K562 (cell line): Measurements from ENCODE around the gene CD34. TPM values are rescaled to one million over a fixed set of nuclear protein-coding genes. Genes with fewer than 3 reads are reported as not detected.
A peak's percentile ranks its signal among the peaks of the same experiment; 100 is the strongest.

Experiments used
- C11orf30 ChIP-seq: fragments of 450-650 bp; IDR thresholded peaks from 2 replicates; pipeline ENCODE4 v1.6.1; 2016; ENCODE audit warnings: low read depth, mild to moderate bottlenecking
- DPF2 ChIP-seq: fragments of 450-650 bp; IDR thresholded peaks from 2 replicates; pipeline ENCODE4 v1.6.1; 2016
- GABPB2 ChIP-seq: fragments of 250-450 bp; sonication (Bioruptor Pico); conservative IDR thresholded peaks from 2 replicates; pipeline ENCODE4 v1.5.1; 2021; ENCODE audit warnings: mild to moderate bottlenecking
- HDAC2 ChIP-seq: fragments of 450-650 bp; IDR thresholded peaks from 2 replicates; pipeline ENCODE4 v1.6.1; 2016; ENCODE audit warnings: mild to moderate bottlenecking
- SMARCA4 ChIP-seq: fragments of 450-650 bp; IDR thresholded peaks from 2 replicates; pipeline ENCODE4 v1.6.1; 2016
- SRSF1 ChIP-seq: fragments of 200-400 bp; formaldehyde crosslinking; IDR thresholded peaks from 2 replicates; pipeline ENCODE4 v1.6.1; 2017; ENCODE audit warnings: mild to moderate bottlenecking, low read depth, low read length, moderate library complexity
- STAG1 ChIP-seq: sonication (generic); formaldehyde crosslinking; IDR thresholded peaks from 2 replicates; pipeline ENCODE4 v1.5.0; 2020; ENCODE audit warnings: missing genetic modification reagents, borderline replicate concordance
- TEAD2 ChIP-seq: fragments of 450-650 bp; IDR thresholded peaks from 2 replicates; pipeline ENCODE4 v1.6.1; 2016; ENCODE audit warnings: missing genetic modification characterization, control low read depth, missing compliant biosample characterization
- ZNF184 ChIP-seq: sonication (generic); formaldehyde crosslinking; IDR thresholded peaks from 2 replicates; pipeline ENCODE4 v1.5.0; 2020; ENCODE audit warnings: missing genetic modification reagents
- polyA plus RNA-seq, 8 experiments: library from polyadenylated mRNA; depleted of rRNA in 4 of 8; stranded (reverse) in 5 of 8; unstranded in 3 of 8; fragments of >200 nt; fragmentation: Nextera tagmentation in 2 of 8; fragmentation: Illumina TruSeq in 1 of 8; extraction: Ambion mirVana in 2 of 8; extraction: Trizol in 1 of 8; gene quantifications; 2 replicates each; pipeline versions ENCODE4 v1.2.1 to v1.2.3, GENCODE V29; 2011 to 2014; ENCODE audit warnings: inconsistent platforms in 1 of 8, missing spikeins in 1 of 8
- total RNA-seq, 7 experiments: library from RNA; depleted of rRNA in 6 of 7; stranded (reverse); fragments of >200 nt in 6 of 7; fragmentation: Illumina TruSeq in 2 of 7; extraction: Trizol in 2 of 7; gene quantifications; 2 replicates each; pipeline versions ENCODE4 v1.2.1 to v1.2.3, GENCODE V29; 2011 to 2021; ENCODE audit warnings: low replicate concordance in 1 of 7
- TF ChIP-seq, protein P1 (sequence below): sonication (generic); formaldehyde crosslinking; IDR thresholded peaks from 2 replicates; pipeline ENCODE4 v1.8.1; 2023; ENCODE audit warnings: mild to moderate bottlenecking, missing genetic modification reagents
- TF ChIP-seq, protein P2 (sequence below): fragments of 450-650 bp; formaldehyde crosslinking; IDR thresholded peaks from 2 replicates; pipeline ENCODE4 v1.4.0; 2022; ENCODE audit warnings: missing genetic modification characterization
- TF ChIP-seq, protein P3 (sequence below): sonication (generic); formaldehyde crosslinking; IDR thresholded peaks from 2 replicates; pipeline ENCODE4 v1.8.0; 2022; ENCODE audit warnings: mild to moderate bottlenecking, missing genetic modification reagents
- TF ChIP-seq, protein P4 (sequence below), 2 experiments: fragments of 450-650 bp; formaldehyde crosslinking in 1 of 2; IDR thresholded peaks; 2 replicates each; pipeline versions ENCODE4 v1.4.0 to v1.6.1; 2014 to 2020; ENCODE audit warnings: mild to moderate bottlenecking in 2 of 2, borderline replicate concordance in 1 of 2, low read depth in 1 of 2
- TF ChIP-seq, protein P5 (sequence below), 3 experiments: fragments of 200-800 bp in 1 of 3; sonication (Bioruptor generic) in 1 of 3; sonication (generic) in 1 of 3; formaldehyde crosslinking in 1 of 3; IDR thresholded peaks; 2 replicates each; pipeline versions ENCODE4 v1.6.1 to v1.8.0; 2016 to 2022; ENCODE audit warnings: mild to moderate bottlenecking in 2 of 3, missing compliant biosample characterization in 2 of 3, missing genetic modification characterization in 2 of 3, missing genetic modification reagents in 1 of 3

CD34 gene
- total and polyA plus RNA-seq, 9 of the 15 experiments (the other 6 are each of a cell fraction or from before 2014, with no cell fraction given): not detected

DNA sequence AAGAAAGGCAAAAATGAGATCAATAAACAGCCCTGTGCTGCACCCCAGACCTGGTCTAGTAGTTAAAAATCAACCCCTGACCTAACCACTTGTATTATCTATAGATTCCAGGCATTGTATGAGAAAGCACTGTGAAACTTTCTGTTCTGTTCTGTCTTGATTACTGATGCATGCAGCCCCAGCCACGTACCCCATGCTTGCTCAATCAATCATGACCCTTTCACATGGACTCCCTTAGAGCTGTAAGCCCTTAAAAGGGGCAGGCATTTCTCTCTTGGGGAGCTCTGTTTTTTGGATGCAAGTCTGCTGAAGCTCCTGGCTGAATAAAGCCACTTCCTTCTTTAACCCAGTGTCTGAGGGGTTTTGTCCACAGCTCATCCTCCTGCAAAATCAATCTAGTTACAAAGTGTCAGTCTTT is 24.2 kb upstream of the CD34 start (continued):
- no peak for TF ChIP-seq SRSF1
- TF ChIP-seq STAG1: no peak
- TF ChIP-seq, protein P1, sequence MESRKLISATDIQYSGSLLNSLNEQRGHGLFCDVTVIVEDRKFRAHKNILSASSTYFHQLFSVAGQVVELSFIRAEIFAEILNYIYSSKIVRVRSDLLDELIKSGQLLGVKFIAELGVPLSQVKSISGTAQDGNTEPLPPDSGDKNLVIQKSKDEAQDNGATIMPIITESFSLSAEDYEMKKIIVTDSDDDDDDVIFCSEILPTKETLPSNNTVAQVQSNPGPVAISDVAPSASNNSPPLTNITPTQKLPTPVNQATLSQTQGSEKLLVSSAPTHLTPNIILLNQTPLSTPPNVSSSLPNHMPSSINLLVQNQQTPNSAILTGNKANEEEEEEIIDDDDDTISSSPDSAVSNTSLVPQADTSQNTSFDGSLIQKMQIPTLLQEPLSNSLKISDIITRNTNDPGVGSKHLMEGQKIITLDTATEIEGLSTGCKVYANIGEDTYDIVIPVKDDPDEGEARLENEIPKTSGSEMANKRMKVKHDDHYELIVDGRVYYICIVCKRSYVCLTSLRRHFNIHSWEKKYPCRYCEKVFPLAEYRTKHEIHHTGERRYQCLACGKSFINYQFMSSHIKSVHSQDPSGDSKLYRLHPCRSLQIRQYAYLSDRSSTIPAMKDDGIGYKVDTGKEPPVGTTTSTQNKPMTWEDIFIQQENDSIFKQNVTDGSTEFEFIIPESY: 0 out of 2 replicates have a peak, but pooled peaks have one; percentile 43
- TF ChIP-seq, protein P2, sequence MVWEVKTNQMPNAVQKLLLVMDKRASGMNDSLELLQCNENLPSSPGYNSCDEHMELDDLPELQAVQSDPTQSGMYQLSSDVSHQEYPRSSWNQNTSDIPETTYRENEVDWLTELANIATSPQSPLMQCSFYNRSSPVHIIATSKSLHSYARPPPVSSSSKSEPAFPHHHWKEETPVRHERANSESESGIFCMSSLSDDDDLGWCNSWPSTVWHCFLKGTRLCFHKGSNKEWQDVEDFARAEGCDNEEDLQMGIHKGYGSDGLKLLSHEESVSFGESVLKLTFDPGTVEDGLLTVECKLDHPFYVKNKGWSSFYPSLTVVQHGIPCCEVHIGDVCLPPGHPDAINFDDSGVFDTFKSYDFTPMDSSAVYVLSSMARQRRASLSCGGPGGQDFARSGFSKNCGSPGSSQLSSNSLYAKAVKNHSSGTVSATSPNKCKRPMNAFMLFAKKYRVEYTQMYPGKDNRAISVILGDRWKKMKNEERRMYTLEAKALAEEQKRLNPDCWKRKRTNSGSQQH (CRISPR knock-in tag): no peak
- no peak for TF ChIP-seq C11orf30
- TF ChIP-seq, protein P3, sequence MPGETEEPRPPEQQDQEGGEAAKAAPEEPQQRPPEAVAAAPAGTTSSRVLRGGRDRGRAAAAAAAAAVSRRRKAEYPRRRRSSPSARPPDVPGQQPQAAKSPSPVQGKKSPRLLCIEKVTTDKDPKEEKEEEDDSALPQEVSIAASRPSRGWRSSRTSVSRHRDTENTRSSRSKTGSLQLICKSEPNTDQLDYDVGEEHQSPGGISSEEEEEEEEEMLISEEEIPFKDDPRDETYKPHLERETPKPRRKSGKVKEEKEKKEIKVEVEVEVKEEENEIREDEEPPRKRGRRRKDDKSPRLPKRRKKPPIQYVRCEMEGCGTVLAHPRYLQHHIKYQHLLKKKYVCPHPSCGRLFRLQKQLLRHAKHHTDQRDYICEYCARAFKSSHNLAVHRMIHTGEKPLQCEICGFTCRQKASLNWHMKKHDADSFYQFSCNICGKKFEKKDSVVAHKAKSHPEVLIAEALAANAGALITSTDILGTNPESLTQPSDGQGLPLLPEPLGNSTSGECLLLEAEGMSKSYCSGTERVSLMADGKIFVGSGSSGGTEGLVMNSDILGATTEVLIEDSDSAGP (CRISPR knock-in tag): no peak
- no peak for TF ChIP-seq ZNF184 (CRISPR knock-in tag)
- TF ChIP-seq, protein P4, sequence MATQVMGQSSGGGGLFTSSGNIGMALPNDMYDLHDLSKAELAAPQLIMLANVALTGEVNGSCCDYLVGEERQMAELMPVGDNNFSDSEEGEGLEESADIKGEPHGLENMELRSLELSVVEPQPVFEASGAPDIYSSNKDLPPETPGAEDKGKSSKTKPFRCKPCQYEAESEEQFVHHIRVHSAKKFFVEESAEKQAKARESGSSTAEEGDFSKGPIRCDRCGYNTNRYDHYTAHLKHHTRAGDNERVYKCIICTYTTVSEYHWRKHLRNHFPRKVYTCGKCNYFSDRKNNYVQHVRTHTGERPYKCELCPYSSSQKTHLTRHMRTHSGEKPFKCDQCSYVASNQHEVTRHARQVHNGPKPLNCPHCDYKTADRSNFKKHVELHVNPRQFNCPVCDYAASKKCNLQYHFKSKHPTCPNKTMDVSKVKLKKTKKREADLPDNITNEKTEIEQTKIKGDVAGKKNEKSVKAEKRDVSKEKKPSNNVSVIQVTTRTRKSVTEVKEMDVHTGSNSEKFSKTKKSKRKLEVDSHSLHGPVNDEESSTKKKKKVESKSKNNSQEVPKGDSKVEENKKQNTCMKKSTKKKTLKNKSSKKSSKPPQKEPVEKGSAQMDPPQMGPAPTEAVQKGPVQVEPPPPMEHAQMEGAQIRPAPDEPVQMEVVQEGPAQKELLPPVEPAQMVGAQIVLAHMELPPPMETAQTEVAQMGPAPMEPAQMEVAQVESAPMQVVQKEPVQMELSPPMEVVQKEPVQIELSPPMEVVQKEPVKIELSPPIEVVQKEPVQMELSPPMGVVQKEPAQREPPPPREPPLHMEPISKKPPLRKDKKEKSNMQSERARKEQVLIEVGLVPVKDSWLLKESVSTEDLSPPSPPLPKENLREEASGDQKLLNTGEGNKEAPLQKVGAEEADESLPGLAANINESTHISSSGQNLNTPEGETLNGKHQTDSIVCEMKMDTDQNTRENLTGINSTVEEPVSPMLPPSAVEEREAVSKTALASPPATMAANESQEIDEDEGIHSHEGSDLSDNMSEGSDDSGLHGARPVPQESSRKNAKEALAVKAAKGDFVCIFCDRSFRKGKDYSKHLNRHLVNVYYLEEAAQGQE (IDR thresholded peaks at IDR 0.05; ENCODE audit: borderline replicate concordance): no peak
- TF ChIP-seq, protein P4 (CRISPR knock-in tag; IDR thresholded peaks at IDR 0.05; ENCODE audit: low read depth): no peak
- TF ChIP-seq, protein P5, sequence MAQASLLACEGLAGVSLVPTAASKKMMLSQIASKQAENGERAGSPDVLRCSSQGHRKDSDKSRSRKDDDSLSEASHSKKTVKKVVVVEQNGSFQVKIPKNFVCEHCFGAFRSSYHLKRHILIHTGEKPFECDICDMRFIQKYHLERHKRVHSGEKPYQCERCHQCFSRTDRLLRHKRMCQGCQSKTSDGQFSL (CRISPR knock-in tag; IDR thresholded peaks at IDR 0.05): no peak
- TF ChIP-seq, protein P5 (tag; IDR thresholded peaks at IDR 0.05): no peak
- TF ChIP-seq DPF2: peak; percentile 94
- TF ChIP-seq SMARCA4: peak; percentile 96
- TF ChIP-seq GABPB2 (CRISPR knock-in tag): no peak
- TF ChIP-seq HDAC2: peak; percentile 87; the same call in 1 of the 2 replicates
- no peak for TF ChIP-seq TEAD2
